GM10248 (cell line): ENCODE results near the gene FBXO15.

Experiments used
- CTCF ChIA-PET: fragments of 300-600 bp; sonication (Branson Sonifier 250); formaldehyde crosslinking; extraction: SDS; loops from one replicate; lab custom pipeline; 2021; ENCODE audit warnings: antibody characterized with exemption; lab: Yijun Ruan, JAX
- POLR2A ChIA-PET: fragments of 350-650 bp; sonication (Branson Sonifier 250); formaldehyde crosslinking; extraction: SDS; loops from one replicate; lab custom pipeline; 2020; ENCODE audit warnings: antibody characterized with exemption; lab: Yijun Ruan, JAX
- DNase-seq: peaks from one replicate; pipeline ENCODE4 v3.0.0; 2012; ENCODE audit errors: extremely low spot score
- TF ChIP-seq, protein P1 (sequence below): IDR thresholded peaks from 2 replicates; pipeline ENCODE4 v1.5.1; 2012; ENCODE audit warnings: mild to moderate bottlenecking, low read depth; ENCODE audit errors: extremely low read depth, missing control alignments, control extremely low read depth

FBXO15 gene

DNA sequence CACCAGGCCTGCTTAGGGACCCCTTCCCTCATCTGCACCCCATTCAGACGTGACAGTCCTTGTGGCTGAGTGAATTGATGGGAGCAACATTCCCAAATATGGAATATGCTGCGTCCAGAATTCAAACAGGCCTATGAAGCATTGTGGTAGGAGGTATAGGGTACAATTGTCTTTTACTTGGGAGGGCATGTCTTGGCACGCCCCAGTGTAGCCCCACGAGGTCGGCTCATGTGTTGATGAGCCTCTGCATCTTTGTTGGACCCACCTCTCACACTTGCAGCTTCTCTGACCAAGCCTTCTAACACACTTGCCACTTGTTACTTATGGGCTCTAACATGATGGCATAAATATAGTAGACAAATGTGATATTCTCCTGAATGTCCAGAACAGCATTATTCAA lies 2.2 kb upstream of the FBXO15 start:
- ChIA-PET POLR2A (no interaction called here), CTCF (interaction anchor here (1.9 kb wide), 1 partner anchor 12 kb away, joined by 9 read pairs; no protein-coding TSS in a partner anchor)
- DNase-seq: no peak
- TF ChIP-seq, protein P1, sequence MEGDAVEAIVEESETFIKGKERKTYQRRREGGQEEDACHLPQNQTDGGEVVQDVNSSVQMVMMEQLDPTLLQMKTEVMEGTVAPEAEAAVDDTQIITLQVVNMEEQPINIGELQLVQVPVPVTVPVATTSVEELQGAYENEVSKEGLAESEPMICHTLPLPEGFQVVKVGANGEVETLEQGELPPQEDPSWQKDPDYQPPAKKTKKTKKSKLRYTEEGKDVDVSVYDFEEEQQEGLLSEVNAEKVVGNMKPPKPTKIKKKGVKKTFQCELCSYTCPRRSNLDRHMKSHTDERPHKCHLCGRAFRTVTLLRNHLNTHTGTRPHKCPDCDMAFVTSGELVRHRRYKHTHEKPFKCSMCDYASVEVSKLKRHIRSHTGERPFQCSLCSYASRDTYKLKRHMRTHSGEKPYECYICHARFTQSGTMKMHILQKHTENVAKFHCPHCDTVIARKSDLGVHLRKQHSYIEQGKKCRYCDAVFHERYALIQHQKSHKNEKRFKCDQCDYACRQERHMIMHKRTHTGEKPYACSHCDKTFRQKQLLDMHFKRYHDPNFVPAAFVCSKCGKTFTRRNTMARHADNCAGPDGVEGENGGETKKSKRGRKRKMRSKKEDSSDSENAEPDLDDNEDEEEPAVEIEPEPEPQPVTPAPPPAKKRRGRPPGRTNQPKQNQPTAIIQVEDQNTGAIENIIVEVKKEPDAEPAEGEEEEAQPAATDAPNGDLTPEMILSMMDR: no peak

- CTCF ChIA-PET: no interaction called here
- no peak for DNase-seq
- TF ChIP-seq, protein P1: no peak
- POLR2A ChIA-PET: no interaction called here
These were observed 973 bp upstream of the FBXO15 start for GRCh38 chr18:74148543-74149070.

DNA sequence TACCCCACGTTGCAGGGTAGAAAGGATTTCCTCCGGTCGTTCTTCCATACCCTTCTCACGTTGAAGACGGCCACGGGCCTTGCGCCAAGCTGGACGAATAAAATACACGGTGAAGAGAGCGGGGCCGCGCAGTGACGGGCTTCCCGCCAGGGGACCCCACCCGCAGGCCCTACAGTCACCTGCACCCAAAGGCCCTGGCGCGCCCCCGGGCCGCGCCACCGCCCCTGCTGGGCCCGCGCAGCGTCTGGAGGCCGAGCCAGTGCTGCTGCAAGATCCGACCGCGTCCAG lies 199 bp downstream of the FBXO15 start:
- TF ChIP-seq, protein P1: no peak
- ChIA-PET POLR2A (no interaction called here), CTCF (no interaction called here)
- no peak for DNase-seq

DNA sequence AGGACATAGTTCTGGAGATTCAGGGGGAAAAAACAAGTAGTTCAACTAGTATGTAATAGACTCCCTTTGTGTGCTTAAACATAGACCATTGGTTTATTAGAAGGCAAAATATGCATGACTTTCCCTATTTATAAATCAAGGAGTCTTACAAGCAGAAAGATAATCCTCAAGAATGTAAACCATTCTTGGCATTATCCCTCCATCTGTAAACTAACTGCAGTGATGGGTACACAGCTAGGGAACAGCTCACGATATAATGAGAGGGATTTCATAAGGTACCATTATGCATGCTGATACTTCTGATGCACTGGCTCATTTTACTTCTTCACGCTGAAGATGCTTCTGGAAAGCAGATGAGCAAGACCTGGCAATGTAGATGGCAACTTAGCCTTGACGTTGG lies 878 bp downstream of the FBXO15 start:
- DNase-seq: no peak
- ChIA-PET POLR2A (no interaction called here), CTCF (no interaction called here)
- TF ChIP-seq, protein P1: no peak

DNA sequence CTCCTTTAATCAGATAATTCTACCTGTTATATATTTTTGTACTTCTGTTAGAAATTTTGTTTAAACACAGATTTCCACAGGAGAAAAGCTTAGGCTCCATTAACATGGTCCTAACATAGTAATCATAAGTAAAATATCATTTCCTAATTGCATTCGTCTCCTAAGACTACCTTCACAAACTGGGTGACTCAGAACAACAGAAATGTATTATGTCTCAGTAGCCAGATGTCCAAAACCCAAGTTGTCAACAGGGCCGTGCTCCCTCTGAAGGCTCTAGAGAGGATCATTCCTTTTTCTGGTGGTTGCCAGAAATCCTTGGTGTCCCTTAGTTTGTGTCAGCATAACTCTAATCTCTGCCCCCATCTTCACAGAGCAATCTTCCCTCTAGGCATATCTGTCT lies 5.4 kb downstream of the FBXO15 start:
- TF ChIP-seq, protein P1: no peak
- DNase-seq: no peak
- ChIA-PET POLR2A (no interaction called here), CTCF (interaction anchor here (5.5 kb wide), 1 partner anchor 11 kb away, joined by 20 read pairs; no protein-coding TSS in a partner anchor)

GRCh38 chr18:74141667-74142066 lies 6.0 kb downstream of the FBXO15 start:
- no peak for DNase-seq
- TF ChIP-seq, protein P1: no peak
- CTCF ChIA-PET: interaction anchor here (5.5 kb wide), 1 partner anchor 12 kb away, joined by 20 read pairs; no protein-coding TSS in a partner anchor
- POLR2A ChIA-PET: no interaction called here
